Colonic mucosa (tissue), 4 donors: ENCODE measurements around the gene RBBP8NL. TPM values are rescaled to one million over a fixed set of nuclear protein-coding genes. Genes with fewer than 3 reads are reported as not detected.

Experiments used
- DNase-seq: peaks from one replicate; pipeline ENCODE4 v3.0.0-alpha.2; 2020
- H3K27ac ChIP-seq: fragments of 200-600 bp; one replicate; pipeline ENCODE4 v1.8.0; 2021
- H3K27me3 ChIP-seq: fragments of 200-600 bp; one replicate; pipeline ENCODE4 v1.8.0; 2021
- H3K36me3 ChIP-seq: fragments of 200-600 bp; one replicate; pipeline ENCODE4 v1.8.0; 2021
- H3K4me1 ChIP-seq: fragments of 200-600 bp; one replicate; pipeline ENCODE4 v1.8.0; 2021; ENCODE audit warnings: mild to moderate bottlenecking
- H3K4me3 ChIP-seq: fragments of 200-600 bp; one replicate; pipeline ENCODE4 v1.8.0; 2021
- H3K9ac ChIP-seq, 2 donors: one replicate each; pipeline ENCODE4 v1.7.0; 2013; ENCODE audit warnings: control low read depth in 2 of 2, low read depth in 2 of 2, low read length in 2 of 2
- H3K9me3 ChIP-seq: fragments of 200-600 bp; one replicate; pipeline ENCODE4 v1.8.0; 2021
- CTCF ChIP-seq: fragments of 200-600 bp; IDR thresholded peaks from one replicate; pipeline ENCODE4 v1.8.0; 2022; ENCODE audit warnings: antibody characterized with exemption, mild to moderate bottlenecking
- intact Hi-C: fragments of 100-400 bp; cut with DNase I; formaldehyde crosslinking; loops from one replicate; pipeline ENCODE4 v1.14.1; 2022
- total RNA-seq, 2 donors: library from RNA; stranded (reverse); fragmentation: NEBNext Ultra II Directional in 1 of 2; extraction: Animal tissue kit (Norgen Biotek cat#: 25700) in 1 of 2; gene quantifications; one replicate each; pipeline ENCODE4 v1.2.1, GENCODE V29; 2021
- donor health status: healthy.
- donor health status: DM: no; HTN: no; CAD: no.
- donor health status: DM: no; HTN: no; CAD: no.

The RBBP8NL gene
- total RNA-seq, 2 donors from 2014 or later, result 5.9 to 12.5 TPM

GRCh38 chr20:62460678-62461077 lies 33.3 kb upstream of the RBBP8NL start:
- Histone ChIP-seq H3K27me3 (no peaks in the 10 kb centered on the region), H3K27ac (no peak overlapping the region), H3K4me3 (no peak overlapping the region), H3K9me3 (no peaks in the 10 kb centered on the region), H3K4me1 (no peaks in the 10 kb centered on the region), H3K9ac (no peak overlapping the region), H3K36me3 (no peaks in the 10 kb centered on the region)
- no peak for DNase-seq
- no peak for TF ChIP-seq CTCF
- intact Hi-C loops, result no loop called here

- intact Hi-C loops, result no loop called here
- H3K9me3 ChIP-seq, result no peaks in the 10 kb centered on the region
- no peak for DNase-seq
- H3K27ac ChIP-seq, result no peak overlapping the region
- H3K9ac ChIP-seq, result no peak overlapping the region
- no peaks in the 10 kb centered on the region for H3K36me3 ChIP-seq
- H3K4me3 ChIP-seq, result no peak overlapping the region
- no peak for TF ChIP-seq CTCF
- no peaks in the 10 kb centered on the region for H3K27me3 ChIP-seq
- no peaks in the 10 kb centered on the region for H3K4me1 ChIP-seq
Observed at GRCh38 chr20:62459488-62459887, 32.1 kb upstream of the RBBP8NL start.

GRCh38 chr20:62458275-62459251 lies 31.2 kb upstream of the RBBP8NL start:
- Histone ChIP-seq H3K36me3 (no peaks in the 10 kb centered on the region), H3K9ac (no peak overlapping the region), H3K27me3 (no peaks in the 10 kb centered on the region), H3K27ac (no peak overlapping the region), H3K9me3 (no peaks in the 10 kb centered on the region), H3K4me1 (no peaks in the 10 kb centered on the region), H3K4me3 (no peak overlapping the region)
- no peak for TF ChIP-seq CTCF
- no peak for DNase-seq
- intact Hi-C loops, result no loop called here

- intact Hi-C loops, result no loop called here
- DNase-seq, result no peak
- Histone ChIP-seq H3K27ac (no peak overlapping the region), H3K4me3 (no peak overlapping the region), H3K9me3 (no peaks in the 10 kb centered on the region), H3K36me3 (no peaks in the 10 kb centered on the region), H3K4me1 (no peaks in the 10 kb centered on the region), H3K27me3 (no peaks in the 10 kb centered on the region), H3K9ac (no peak overlapping the region)
- no peak for TF ChIP-seq CTCF
Observed at GRCh38 chr20:62457831-62458230, 30.5 kb upstream of the RBBP8NL start.

- H3K4me3 ChIP-seq, result no peak overlapping the region
- DNase-seq, result no peak
- no peaks in the 10 kb centered on the region for H3K9me3 ChIP-seq
- H3K36me3 ChIP-seq, result no peaks in the 10 kb centered on the region
- TF ChIP-seq CTCF, result no peak
- no peaks in the 10 kb centered on the region for H3K27me3 ChIP-seq
- intact Hi-C loops, result no loop called here
- no peaks in the 10 kb centered on the region for H3K4me1 ChIP-seq
- no peak overlapping the region for H3K27ac ChIP-seq
- H3K9ac ChIP-seq, result no peak overlapping the region
Observed at GRCh38 chr20:62457098-62457497, 29.8 kb upstream of the RBBP8NL start.
